ENCODE measurements around the gene EIF3D. TPM values are rescaled to one million over a fixed set of nuclear protein-coding genes. Genes with fewer than 3 reads are reported as not detected.

Gene EIF3D
- total and polyA plus RNA-seq, 9 donors, result 166 to 351 (median 224) TPM

- Histone ChIP-seq H3K4me1 (ENCODE audit: insufficient read depth) (no peaks in the 10 kb centered on the region), H3K9me3 (no peaks in the 10 kb centered on the region), H3K27me3 (no peaks in the 10 kb centered on the region), H3K4me3 (no peak overlapping the region), H3K36me3 (peaks cover 3% of the 10 kb centered on the region), H3K27ac (no peak overlapping the region)
- intact Hi-C loops (cut with DNase I), result no loop called here
- DNase-seq, result no peak
- TF ChIP-seq, protein P1, sequence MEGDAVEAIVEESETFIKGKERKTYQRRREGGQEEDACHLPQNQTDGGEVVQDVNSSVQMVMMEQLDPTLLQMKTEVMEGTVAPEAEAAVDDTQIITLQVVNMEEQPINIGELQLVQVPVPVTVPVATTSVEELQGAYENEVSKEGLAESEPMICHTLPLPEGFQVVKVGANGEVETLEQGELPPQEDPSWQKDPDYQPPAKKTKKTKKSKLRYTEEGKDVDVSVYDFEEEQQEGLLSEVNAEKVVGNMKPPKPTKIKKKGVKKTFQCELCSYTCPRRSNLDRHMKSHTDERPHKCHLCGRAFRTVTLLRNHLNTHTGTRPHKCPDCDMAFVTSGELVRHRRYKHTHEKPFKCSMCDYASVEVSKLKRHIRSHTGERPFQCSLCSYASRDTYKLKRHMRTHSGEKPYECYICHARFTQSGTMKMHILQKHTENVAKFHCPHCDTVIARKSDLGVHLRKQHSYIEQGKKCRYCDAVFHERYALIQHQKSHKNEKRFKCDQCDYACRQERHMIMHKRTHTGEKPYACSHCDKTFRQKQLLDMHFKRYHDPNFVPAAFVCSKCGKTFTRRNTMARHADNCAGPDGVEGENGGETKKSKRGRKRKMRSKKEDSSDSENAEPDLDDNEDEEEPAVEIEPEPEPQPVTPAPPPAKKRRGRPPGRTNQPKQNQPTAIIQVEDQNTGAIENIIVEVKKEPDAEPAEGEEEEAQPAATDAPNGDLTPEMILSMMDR (IDR thresholded peaks at IDR 0.05), result no peak
- TF ChIP-seq POLR2A (IDR thresholded peaks at IDR 0.05) (no peak), EP300 (IDR thresholded peaks at IDR 0.05) (no peak)
- 89 to 92% (median 91%) methylated on average over 7 of the region's 7 CpGs for WGBS, 3 donors
Observed at GRCh38 chr22:36491155-36491554, 37.8 kb downstream of the EIF3D start.

DNA sequence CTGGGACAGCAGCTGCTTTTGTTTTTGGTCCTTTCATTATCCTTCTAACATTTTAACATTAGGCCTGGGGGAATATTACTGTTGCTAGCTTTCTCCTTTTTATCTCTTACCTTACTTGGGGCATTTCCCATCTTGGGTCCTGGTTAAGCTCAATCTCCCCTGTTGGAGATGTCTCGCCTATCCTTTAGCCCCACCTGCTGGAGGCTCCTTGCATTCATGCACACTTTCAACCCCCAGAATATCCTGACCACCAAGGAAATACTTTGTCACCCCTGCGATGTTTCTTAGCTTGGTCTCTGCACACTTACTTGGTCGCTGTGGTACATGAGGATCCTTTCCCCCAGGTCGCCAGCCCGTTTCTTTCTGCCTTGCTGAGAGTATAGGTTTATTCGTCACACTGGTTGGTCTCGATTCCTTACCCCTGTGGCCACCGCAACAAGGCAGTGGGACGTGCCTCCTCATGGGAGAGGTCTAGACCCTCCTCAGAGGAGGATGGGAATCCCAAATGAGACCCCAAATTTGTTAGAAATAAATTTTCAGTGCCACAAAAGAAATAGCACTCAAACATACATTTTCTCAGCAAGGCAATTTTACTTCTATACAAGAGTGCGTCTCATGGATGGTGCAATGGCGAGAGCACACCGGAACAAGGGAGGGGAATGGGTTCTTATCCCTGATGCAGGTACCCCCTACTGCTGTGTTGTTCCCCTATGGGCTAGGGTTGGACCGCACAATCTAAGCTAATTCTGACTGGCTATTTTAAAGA lies 42.2 kb downstream of the EIF3D start:
- no peak for TF ChIP-seq EP300 (IDR thresholded peaks at IDR 0.05)
- TF ChIP-seq POLR2A (IDR thresholded peaks at IDR 0.05), result no peak
- TF ChIP-seq, protein P1 (IDR thresholded peaks at IDR 0.05), result no peak
- 84 to 88% (median 86%) methylated on average over 13 of the region's 13 CpGs for WGBS, 3 donors
- H3K4me3 ChIP-seq, result no peak overlapping the region
- H3K4me1 ChIP-seq (ENCODE audit: insufficient read depth), result no peaks in the 10 kb centered on the region
- no peak for DNase-seq
- intact Hi-C loops (cut with DNase I), result no loop called here
- no peaks in the 10 kb centered on the region for H3K9me3 ChIP-seq
- no peak overlapping the region for H3K27ac ChIP-seq
- peaks cover 3% of the 10 kb centered on the region for H3K36me3 ChIP-seq
- no peaks in the 10 kb centered on the region for H3K27me3 ChIP-seq

DNA sequence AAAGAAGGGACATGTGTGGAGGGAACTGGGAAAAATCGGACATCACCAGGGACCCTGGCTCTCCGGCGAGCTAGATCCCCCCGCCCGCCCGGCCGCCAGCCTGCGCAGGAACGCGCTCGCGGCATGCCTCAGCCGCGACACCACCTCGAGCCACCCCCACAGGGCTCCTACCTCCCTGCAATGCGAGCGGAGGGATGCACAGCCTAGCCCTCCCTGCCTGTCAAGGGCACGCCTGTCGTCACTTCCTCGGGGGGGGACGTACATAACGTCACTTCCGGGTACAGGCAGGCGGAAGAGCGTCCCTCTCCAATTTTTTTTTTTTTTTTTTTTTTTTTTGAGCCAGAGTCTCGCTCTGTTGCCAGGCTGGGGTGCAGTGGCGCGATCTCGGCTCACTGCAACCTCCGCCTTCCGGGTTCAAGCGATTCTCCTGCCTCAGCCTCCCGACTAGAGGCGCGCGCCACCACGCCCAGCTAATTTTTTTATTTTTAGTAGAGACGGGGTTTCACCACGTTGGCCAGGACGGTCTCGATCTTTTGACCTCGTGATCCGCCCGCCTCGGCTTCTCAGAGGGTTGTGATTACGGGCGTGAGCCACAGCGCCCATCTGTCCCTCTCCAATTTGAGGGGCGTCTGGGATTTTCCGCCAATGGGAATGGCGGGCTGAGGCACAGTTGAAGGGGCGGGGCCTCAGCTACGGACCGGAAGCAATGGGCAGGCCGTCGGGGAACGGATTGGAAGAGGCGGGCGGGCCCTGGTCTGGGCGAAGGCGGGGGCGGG lies 47.4 kb downstream of the EIF3D start, which contains the start of gene TXN2:
TSS of gene TXN2 (minus strand) at position 248 of the 776 bp plus-strand sequence. CDS start 803 bp downstream, outside the sequence.
- intact Hi-C loops (cut with DNase I), result no loop called here
- H3K36me3 ChIP-seq, result no peaks in the 10 kb centered on the region
- peak within 1 kb of the TSS; percentile 71 to 99 for H3K27ac ChIP-seq
- peak within 1 kb of the TSS; percentile 91 for H3K4me3 ChIP-seq
- H3K9me3 ChIP-seq, result no peaks in the 10 kb centered on the region
- 0 to 1% (median 0%) methylated on average over 61 to 62 of the region's 62 CpGs for whole genome bisulfite sequencing, 3 donors
- DNase-seq, result peak; percentile 96 to 98 (median 98)
- peaks cover 3% of the 10 kb centered on the region for H3K4me1 ChIP-seq (ENCODE audit: insufficient read depth)
- TF ChIP-seq, protein P1 (IDR thresholded peaks at IDR 0.05), result peak in 1 of 3 donors; percentile 4
- TF ChIP-seq EP300 (IDR thresholded peaks at IDR 0.05) (no peak), POLR2A (IDR thresholded peaks at IDR 0.05) (peak; percentile 81)
- no peaks in the 10 kb centered on the region for H3K27me3 ChIP-seq

DNA sequence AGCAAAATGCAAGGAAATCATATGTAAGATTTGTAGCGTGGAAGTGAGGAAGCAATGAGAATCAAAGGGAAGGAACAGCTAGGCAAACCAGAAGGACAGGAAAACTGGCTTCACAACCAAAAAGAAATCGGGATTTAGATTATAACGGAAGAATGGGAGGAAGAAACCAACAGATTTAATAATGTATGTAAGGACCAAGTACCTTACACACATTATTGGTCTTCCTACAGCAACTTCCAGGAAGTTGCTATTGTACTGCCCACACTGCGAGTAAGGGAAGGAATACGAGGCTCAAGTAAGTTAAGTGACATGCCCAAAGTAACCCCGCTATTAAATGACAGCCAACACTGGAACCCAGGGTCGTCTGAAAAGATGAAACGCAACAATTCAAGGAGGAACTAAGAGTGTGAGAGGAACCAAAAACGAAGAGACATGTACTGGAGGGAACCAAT lies 48.0 kb downstream of the EIF3D start:
- Histone ChIP-seq H3K27ac (peak overlapping the region; percentile 71 to 99), H3K4me1 (ENCODE audit: insufficient read depth) (peaks cover 3% of the 10 kb centered on the region), H3K36me3 (no peaks in the 10 kb centered on the region), H3K9me3 (no peaks in the 10 kb centered on the region), H3K4me3 (peak overlapping the region; percentile 91), H3K27me3 (no peaks in the 10 kb centered on the region)
- intact Hi-C loops (cut with DNase I), result no loop called here
- WGBS, 3 donors, result 6 to 12% (median 7%) methylated on average over 9 of the region's 9 CpGs
- TF ChIP-seq, protein P1 (IDR thresholded peaks at IDR 0.05), result no peak
- no peak for TF ChIP-seq POLR2A (IDR thresholded peaks at IDR 0.05)
- TF ChIP-seq EP300 (IDR thresholded peaks at IDR 0.05), result no peak
- no peak for DNase-seq
